LHCN-M2 (cell line): Measurements from ENCODE around the gene GINS2. TPM values are rescaled to one million over a fixed set of nuclear protein-coding genes. Genes with fewer than 3 reads are reported as not detected.

Experiments used
- DNase-seq: peaks from one replicate; pipeline ENCODE4 v3.0.0-alpha.2; 2012; ENCODE audit warnings: low read depth
- total RNA-seq: library from RNA; depleted of rRNA; stranded (reverse); fragments of >200 nt; gene quantifications from 2 replicates; pipeline ENCODE4 v1.2.3, GENCODE V29; 2014; rRNA removed

GINS2 gene
- total RNA-seq, 1 experiment from 2014 or later, result 33.1 TPM

GRCh38 chr16:85627089-85627488 lies 61.7 kb downstream of the GINS2 start:
- no peak for DNase-seq

Other genes with a start within 250 kb of the GINS2 start
- gene GSE1, start 75.6 kb downstream of the GINS2 start, total RNA-seq, result 10.9 and 14.3 TPM in 2 replicates
- not detected in 2 replicates for gene C16orf74, start 62.1 kb upstream of the GINS2 start, total RNA-seq
- gene EMC8, start 110.6 kb upstream of the GINS2 start, total RNA-seq, result 50.1 and 62.1 TPM in 2 replicates
- gene COX4I1, start 110.7 kb upstream of the GINS2 start, total RNA-seq, result 367 and 373 TPM in 2 replicates
- gene IRF8, start 210.2 kb upstream of the GINS2 start, total RNA-seq, result not detected in 2 replicates